HEK293T (cell line): ENCODE measurements around the gene DLX3.

Experiments
- CTCF ChIA-PET: fragments of 350-600 bp; formaldehyde crosslinking; extraction: SDS; loops from one replicate; lab custom pipeline; 2021; ENCODE audit warnings: antibody characterized with exemption, inconsistent platforms; lab: Yijun Ruan, JAX
- POLR2A ChIA-PET: fragments of 350-600 bp; formaldehyde crosslinking; extraction: SDS; loops from one replicate; lab custom pipeline; 2020; ENCODE audit warnings: antibody characterized with exemption, inconsistent platforms; lab: Yijun Ruan, JAX
- DNase-seq: peaks from one replicate; pipeline ENCODE4 v3.0.0; 2012; ENCODE audit warnings: mixed read lengths; ENCODE audit errors: extremely low spot score
- ARNT ChIP-seq: fragments of 450-650 bp; IDR thresholded peaks from 2 replicates; pipeline ENCODE4 v1.6.1; 2017; ENCODE audit warnings: mild to moderate bottlenecking
- BHLHE40 ChIP-seq: fragments of 450-650 bp; IDR thresholded peaks from 2 replicates; pipeline ENCODE4 v1.6.1; 2016; ENCODE audit warnings: mild to moderate bottlenecking, moderate library complexity, borderline replicate concordance
- CTBP1 ChIP-seq: fragments of 450-650 bp; IDR thresholded peaks from 2 replicates; pipeline ENCODE4 v1.6.1; 2016; ENCODE audit warnings: borderline replicate concordance
- ELF4 ChIP-seq: fragments of 450-650 bp; IDR thresholded peaks from 2 replicates; pipeline ENCODE4 v1.6.1; 2017; ENCODE audit warnings: antibody characterized with exemption
- FOXA1 ChIP-seq: fragments of 450-650 bp; IDR thresholded peaks from 2 replicates; pipeline ENCODE4 v1.6.1; 2016; ENCODE audit warnings: mild to moderate bottlenecking
- FOXK2 ChIP-seq: fragments of 450-650 bp; IDR thresholded peaks from 2 replicates; pipeline ENCODE4 v1.6.1; 2016; ENCODE audit warnings: mild to moderate bottlenecking
- FOXM1 ChIP-seq: fragments of 450-650 bp; IDR thresholded peaks from 2 replicates; pipeline ENCODE4 v1.6.1; 2017; ENCODE audit warnings: mild to moderate bottlenecking, borderline replicate concordance
- HDGF ChIP-seq: fragments of 450-650 bp; IDR thresholded peaks from 2 replicates; pipeline ENCODE4 v1.6.1; 2017; ENCODE audit warnings: antibody characterized with exemption, borderline replicate concordance
- L3MBTL2 ChIP-seq: fragments of 450-650 bp; conservative IDR thresholded peaks from 2 replicates; pipeline ENCODE4 v1.6.1; 2016; ENCODE audit warnings: mild to moderate bottlenecking
- LEF1 ChIP-seq: fragments of 450-650 bp; IDR thresholded peaks from 2 replicates; pipeline ENCODE4 v1.6.1; 2017; ENCODE audit warnings: mild to moderate bottlenecking, borderline replicate concordance
- NFRKB ChIP-seq: fragments of 450-650 bp; IDR thresholded peaks from 2 replicates; pipeline ENCODE4 v1.6.1; 2016; ENCODE audit warnings: mild to moderate bottlenecking, moderate library complexity
- SP1 ChIP-seq: fragments of 450-650 bp; IDR thresholded peaks from 2 replicates; pipeline ENCODE4 v1.6.1; 2017
- SUZ12 ChIP-seq: fragments of 450-650 bp; IDR thresholded peaks from 2 replicates; pipeline ENCODE4 v1.6.1; 2016; ENCODE audit warnings: mild to moderate bottlenecking
- TARDBP ChIP-seq: fragments of 450-650 bp; IDR thresholded peaks from 2 replicates; pipeline ENCODE4 v1.6.1; 2016
- ZNF384 ChIP-seq: fragments of 450-650 bp; IDR thresholded peaks from 2 replicates; pipeline ENCODE4 v1.6.1; 2016
- TF ChIP-seq, protein P1 (sequence below): fragments of 450-650 bp; IDR thresholded peaks from 2 replicates; pipeline ENCODE4 v1.6.1; 2016

Gene DLX3

DNA sequence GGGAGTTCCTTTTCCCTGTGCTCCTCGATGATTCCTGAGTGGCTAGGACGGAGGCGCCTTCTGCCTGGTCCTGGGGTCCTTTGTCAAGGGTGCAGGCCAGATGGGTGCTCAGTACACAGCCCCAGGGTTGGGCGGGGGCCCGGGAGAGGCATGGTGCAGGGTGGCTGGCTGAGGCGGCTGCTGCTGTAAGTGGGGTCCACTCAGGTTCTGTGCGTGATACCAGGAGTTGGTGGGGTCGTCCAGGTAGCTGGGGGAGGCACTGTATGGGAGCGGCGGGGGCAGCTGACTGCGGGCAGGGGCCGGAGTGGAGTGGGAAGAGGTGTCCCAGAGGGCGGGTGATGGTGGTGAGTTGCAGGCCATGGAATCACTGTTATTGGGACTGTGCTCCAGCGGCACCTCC is 3.6 kb downstream of the DLX3 start:
- CTCF ChIA-PET = interaction anchor here (0.5 to 1.1 kb wide), 2 partner anchors 35 to 103 kb away, joined by 3 to 4 read pairs; no protein-coding TSS in a partner anchor
- TF ChIP-seq FOXK2 = no peak
- no peak for TF ChIP-seq TARDBP
- TF ChIP-seq BHLHE40 = no peak
- TF ChIP-seq FOXM1 = no peak
- TF ChIP-seq ZNF384 = no peak
- TF ChIP-seq ARNT = no peak
- TF ChIP-seq NFRKB = no peak
- TF ChIP-seq, protein P1, sequence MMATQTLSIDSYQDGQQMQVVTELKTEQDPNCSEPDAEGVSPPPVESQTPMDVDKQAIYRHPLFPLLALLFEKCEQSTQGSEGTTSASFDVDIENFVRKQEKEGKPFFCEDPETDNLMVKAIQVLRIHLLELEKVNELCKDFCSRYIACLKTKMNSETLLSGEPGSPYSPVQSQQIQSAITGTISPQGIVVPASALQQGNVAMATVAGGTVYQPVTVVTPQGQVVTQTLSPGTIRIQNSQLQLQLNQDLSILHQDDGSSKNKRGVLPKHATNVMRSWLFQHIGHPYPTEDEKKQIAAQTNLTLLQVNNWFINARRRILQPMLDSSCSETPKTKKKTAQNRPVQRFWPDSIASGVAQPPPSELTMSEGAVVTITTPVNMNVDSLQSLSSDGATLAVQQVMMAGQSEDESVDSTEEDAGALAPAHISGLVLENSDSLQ = no peak
- no peak for TF ChIP-seq SUZ12
- no peak for TF ChIP-seq LEF1
- TF ChIP-seq HDGF = no peak
- TF ChIP-seq ELF4 = no peak
- POLR2A ChIA-PET = no interaction called here
- no peak for DNase-seq

DNA sequence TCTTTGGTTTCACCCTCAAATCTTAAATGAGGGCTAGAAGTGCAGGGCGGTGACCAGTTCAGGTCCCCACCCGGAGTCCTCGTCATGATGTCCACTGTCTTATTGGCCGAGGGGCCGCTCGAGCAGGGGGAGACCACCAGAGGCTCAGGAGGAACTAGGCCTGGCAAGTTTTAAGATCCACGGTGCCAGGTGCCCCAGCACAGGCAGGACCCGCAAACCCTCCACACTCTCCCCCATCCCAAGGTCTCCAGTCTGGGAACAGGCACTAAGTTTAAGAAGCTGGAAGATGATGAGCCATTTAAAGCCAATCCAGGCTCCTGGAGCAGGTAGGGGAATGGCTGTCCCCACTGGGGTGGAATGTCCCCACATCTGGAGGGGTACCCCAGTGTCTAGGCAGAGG is 4.1 kb downstream of the DLX3 start:
- TF ChIP-seq FOXK2 = no peak
- no peak for TF ChIP-seq CTBP1
- TF ChIP-seq, protein P1 = no peak
- TF ChIP-seq TARDBP = no peak
- TF ChIP-seq HDGF = no peak
- TF ChIP-seq SP1 = no peak
- no peak for TF ChIP-seq NFRKB
- no peak for TF ChIP-seq FOXM1
- no peak for TF ChIP-seq L3MBTL2
- TF ChIP-seq FOXA1 = no peak
- ChIA-PET POLR2A (interaction anchor here (1.5 kb wide), 1 partner anchor 13 kb away, joined by 4 read pairs; no protein-coding TSS in a partner anchor), CTCF (interaction anchor here (0.5 to 1.1 kb wide), 3 partner anchors 34 to 103 kb away, joined by 3 to 5 read pairs (median 4); no protein-coding TSS in a partner anchor)
- no peak for DNase-seq

DNA sequence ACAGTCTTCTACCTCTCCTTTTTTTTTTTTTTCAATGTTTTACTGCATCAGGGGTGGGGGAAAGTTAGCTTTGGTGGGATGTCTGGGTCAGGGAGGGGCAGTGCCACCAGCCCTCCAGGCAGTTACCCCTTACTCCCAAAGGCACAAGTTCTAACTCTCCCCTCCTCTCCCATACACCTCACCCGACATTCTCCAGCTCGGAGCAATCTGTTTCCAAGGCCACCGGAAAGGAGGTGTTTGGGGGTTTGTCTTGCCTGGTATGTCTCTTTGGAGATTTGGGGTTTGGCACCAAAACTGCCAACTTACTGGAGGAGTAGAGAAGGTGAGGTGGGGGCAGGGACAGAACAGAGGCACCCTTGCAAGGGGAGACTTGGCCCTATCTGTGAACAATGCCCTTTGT is 4.7 kb downstream of the DLX3 start:
- no peak for DNase-seq
- CTCF ChIA-PET = interaction anchor here (0.6 to 1.3 kb wide), 4 partner anchors 34 to 129 kb away, joined by 3 to 7 read pairs (median 4); no protein-coding TSS in a partner anchor
- POLR2A ChIA-PET = interaction anchor here (1.5 kb wide), 1 partner anchor 12 kb away, joined by 4 read pairs; no protein-coding TSS in a partner anchor
- no peak for TF ChIP-seq HDGF
- TF ChIP-seq SUZ12 = no peak
- TF ChIP-seq FOXM1 = no peak
- TF ChIP-seq CTBP1 = no peak
- no peak for TF ChIP-seq ARNT
- TF ChIP-seq BHLHE40 = no peak
- no peak for TF ChIP-seq FOXK2
- TF ChIP-seq NFRKB = no peak
- no peak for TF ChIP-seq L3MBTL2
- no peak for TF ChIP-seq TARDBP
- no peak for TF ChIP-seq ELF4
- no peak for TF ChIP-seq FOXA1
- TF ChIP-seq ZNF384 = no peak
- TF ChIP-seq, protein P1 = no peak

DNA sequence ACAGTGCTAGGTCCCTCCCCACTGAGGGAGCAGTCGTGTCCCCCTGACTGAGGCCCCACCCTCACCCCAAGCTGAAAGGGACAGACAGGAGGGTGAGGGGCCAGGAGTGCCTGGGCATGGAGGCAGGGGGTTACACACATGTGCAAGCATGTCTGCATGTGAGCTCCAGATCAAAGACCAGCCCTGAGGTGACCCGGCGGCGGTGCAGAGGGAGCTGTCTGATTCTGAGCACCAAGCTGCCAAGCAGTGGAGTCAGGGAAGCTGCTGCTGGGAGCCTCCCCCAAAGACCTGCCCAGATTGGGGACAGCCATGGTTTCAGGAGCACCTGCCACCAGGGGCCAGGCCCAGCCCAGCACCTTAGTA is 5.5 kb downstream of the DLX3 start:
- no peak for DNase-seq
- TF ChIP-seq ZNF384 (no peak), NFRKB (no peak), CTBP1 (no peak), ARNT (no peak)
- POLR2A ChIA-PET = interaction anchor here (1.5 kb wide), 1 partner anchor 11 kb away, joined by 4 read pairs; no protein-coding TSS in a partner anchor
- CTCF ChIA-PET = interaction anchor here (0.6 to 1.3 kb wide), 3 partner anchors 38 to 100 kb away, joined by 3 to 7 read pairs (median 3); no protein-coding TSS in a partner anchor

GRCh38 chr17:49987681-49988441 is 7.2 kb downstream of the DLX3 start:
- no peak for DNase-seq
- TF ChIP-seq ARNT (no peak), L3MBTL2 (no peak), LEF1 (no peak), ELF4 (no peak), SP1 (no peak), FOXK2 (no peak), BHLHE40 (no peak), FOXA1 (no peak), SUZ12 (no peak), FOXM1 (no peak), NFRKB (no peak), HDGF (no peak), CTBP1 (no peak), ZNF384 (no peak), TARDBP (no peak)
- TF ChIP-seq, protein P1 = no peak
- POLR2A ChIA-PET = interaction anchor here (1.2 kb wide), 1 partner anchor 11 kb away, joined by 4 read pairs; no protein-coding TSS in a partner anchor
- CTCF ChIA-PET = interaction anchor here (1.2 kb wide), 2 partner anchors 35 to 108 kb away, joined by 3 to 4 read pairs; no protein-coding TSS in a partner anchor
